Neutrophil (primary cell): Measurements from ENCODE around the gene RPAIN.

ENCODE experiments used
- H3K27ac ChIP-seq: fragments of 200-600 bp; sonication (generic); 2 replicates; pipeline ENCODE4 v1.5.1; 2016; ENCODE audit warnings: mild to moderate bottlenecking, moderate library complexity
- H3K27me3 ChIP-seq: fragments of 200-600 bp; sonication (generic); 2 replicates; pipeline ENCODE4 v1.6.0; 2016; ENCODE audit warnings: mild to moderate bottlenecking
- H3K36me3 ChIP-seq: fragments of 200-600 bp; sonication (generic); 2 replicates; pipeline ENCODE4 v1.5.1; 2017
- H3K4me1 ChIP-seq, 2 experiments: fragments of 200-600 bp in 1 of 2; sonication (generic) in 1 of 2; 1 replicate in 1 of 2; 2 replicates in 1 of 2; pipeline versions ENCODE4 v1.5.1 to v1.6.1; 2013 to 2016; ENCODE audit warnings: low read depth in 1 of 2, low read length in 1 of 2, mild to moderate bottlenecking in 1 of 2, moderate library complexity in 1 of 2; ENCODE audit not compliant: control insufficient read depth in 1 of 2, insufficient read depth in 1 of 2
- H3K4me3 ChIP-seq, 2 experiments: fragments of 200-600 bp in 1 of 2; sonication (generic) in 1 of 2; 1 replicate in 1 of 2; 2 replicates in 1 of 2; pipeline ENCODE4 v1.5.1; 2013 to 2016; ENCODE audit warnings: low read depth in 1 of 2, low read length in 1 of 2, mild to moderate bottlenecking in 1 of 2, moderate library complexity in 1 of 2
- H3K9me3 ChIP-seq: fragments of 200-600 bp; sonication (generic); 2 replicates; pipeline ENCODE4 v1.5.1; 2016
- CTCF ChIP-seq: fragments of 200-600 bp; sonication (generic); IDR thresholded peaks from 2 replicates; pipeline ENCODE4 v1.5.1; 2016; ENCODE audit warnings: antibody characterized with exemption

Gene RPAIN

GRCh38 chr17:5446786-5447185 lies 26.8 kb downstream of the RPAIN start:
- no peaks in the 10 kb centered on the region for H3K4me1 ChIP-seq
- H3K27me3 ChIP-seq: no peaks in the 10 kb centered on the region
- no peaks in the 10 kb centered on the region for H3K9me3 ChIP-seq
- H3K4me3 ChIP-seq: no peak overlapping the region
- TF ChIP-seq CTCF: no peak
- no peak overlapping the region for H3K27ac ChIP-seq
- H3K36me3 ChIP-seq: peaks cover 74% of the 10 kb centered on the region

DNA sequence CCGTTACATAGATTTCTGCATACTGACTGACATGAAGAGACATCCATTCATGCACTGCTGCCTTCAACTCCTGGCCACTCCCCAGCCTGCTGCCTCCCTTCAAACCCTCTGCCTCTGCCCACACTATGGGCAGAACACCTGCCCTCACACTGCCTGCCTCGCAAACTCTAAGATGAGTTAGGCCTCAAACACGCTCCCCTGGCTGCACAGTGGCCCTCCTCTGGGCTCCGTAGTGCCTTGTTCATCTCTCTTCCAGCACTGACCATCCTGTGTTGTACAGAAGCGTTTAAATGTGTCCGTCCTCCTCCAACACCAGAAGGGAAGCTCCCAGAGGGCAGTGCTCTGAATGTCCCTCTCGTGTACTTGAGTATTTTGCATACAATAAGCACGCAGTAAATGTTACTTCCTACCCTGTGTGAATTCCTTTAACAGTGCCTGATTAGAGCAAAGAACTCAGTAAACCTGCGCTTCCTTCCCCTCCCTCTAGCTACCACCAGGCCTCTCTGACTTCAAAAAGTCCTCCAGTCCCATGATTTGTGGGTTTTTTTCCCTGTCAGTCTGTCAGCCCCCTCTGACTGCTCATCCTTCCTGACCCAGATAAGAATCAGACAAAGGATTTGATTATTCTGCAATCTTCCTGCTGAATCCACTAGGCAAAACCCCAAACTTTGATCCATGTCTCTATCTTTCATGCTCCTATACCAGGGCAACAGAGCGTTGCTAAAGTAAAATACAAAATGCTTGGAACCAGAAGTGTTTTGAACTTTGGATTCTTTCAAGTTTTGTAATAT lies 44.9 kb downstream of the RPAIN start:
- peaks cover 34 to 39% of the 10 kb centered on the region in 2 experiments for H3K4me1 ChIP-seq
- H3K4me3 ChIP-seq: no peak overlapping the region
- no peak overlapping the region for H3K27ac ChIP-seq
- no peaks in the 10 kb centered on the region for H3K9me3 ChIP-seq
- no peak for TF ChIP-seq CTCF
- no peaks in the 10 kb centered on the region for H3K36me3 ChIP-seq
- H3K27me3 ChIP-seq: no peaks in the 10 kb centered on the region

DNA sequence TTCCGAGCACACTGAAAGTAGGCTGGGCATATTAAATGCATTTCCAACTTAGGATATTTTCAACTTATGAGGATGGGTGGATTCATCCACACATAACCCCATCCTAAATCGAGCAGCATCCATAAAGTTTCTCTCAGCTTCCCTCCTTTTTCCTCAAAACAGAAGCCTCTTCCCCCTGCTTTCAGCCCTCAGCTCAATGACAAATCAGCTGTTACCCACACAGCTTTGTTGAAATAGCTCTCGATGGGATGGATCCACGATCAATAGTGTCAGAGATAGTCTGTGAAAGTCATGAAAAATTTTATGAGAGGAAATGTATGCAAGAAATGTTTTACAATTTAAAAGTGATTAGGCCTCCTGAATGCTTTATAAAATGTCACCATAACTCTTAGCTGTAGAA lies 46.3 kb downstream of the RPAIN start:
- Histone ChIP-seq H3K27ac (no peak overlapping the region), H3K36me3 (no peaks in the 10 kb centered on the region), H3K4me3 (no peak overlapping the region), H3K27me3 (no peaks in the 10 kb centered on the region), H3K9me3 (no peaks in the 10 kb centered on the region), H3K4me1 (peaks cover 37 to 39% of the 10 kb centered on the region in 2 experiments)
- no peak for TF ChIP-seq CTCF

GRCh38 chr17:5467416-5467815 lies 47.4 kb downstream of the RPAIN start:
- Histone ChIP-seq H3K4me3 (peak overlapping the region in 1 of 2 experiments; percentile 95), H3K4me1 (peaks cover 34 to 35% of the 10 kb centered on the region in 2 experiments), H3K36me3 (peaks cover 7% of the 10 kb centered on the region), H3K27me3 (no peaks in the 10 kb centered on the region), H3K9me3 (no peaks in the 10 kb centered on the region), H3K27ac (no peak overlapping the region)
- TF ChIP-seq CTCF: no peak

DNA sequence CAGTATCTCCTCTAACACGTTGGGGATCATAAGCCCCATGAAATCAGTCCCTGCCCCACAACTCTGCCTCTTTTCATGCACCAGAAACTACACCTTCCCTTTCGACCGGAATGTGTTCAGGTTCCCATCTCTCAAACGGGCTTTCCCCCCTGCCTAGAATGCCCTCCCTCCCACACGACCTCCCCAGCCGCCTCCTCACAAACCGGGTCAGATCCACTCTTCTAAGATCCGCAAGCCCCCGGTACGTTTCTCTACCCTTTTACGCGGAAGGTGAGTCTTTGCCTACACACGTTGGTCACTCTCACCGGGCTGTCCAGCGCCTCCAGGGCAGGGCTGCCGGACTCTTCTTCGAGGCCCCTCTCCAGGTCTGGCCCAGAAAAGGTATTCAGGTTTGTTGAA lies 48.1 kb downstream of the RPAIN start:
- Histone ChIP-seq H3K27me3 (no peaks in the 10 kb centered on the region), H3K4me3 (peak overlapping the region; percentile 81 to 95), H3K4me1 (peaks cover 27 to 29% of the 10 kb centered on the region in 2 experiments), H3K27ac (peak overlapping the region; percentile 71), H3K9me3 (no peaks in the 10 kb centered on the region), H3K36me3 (peaks cover 10% of the 10 kb centered on the region)
- no peak for TF ChIP-seq CTCF
